Hematopoietic multipotent progenitor cell (in vitro differentiated cells): Measurements from ENCODE around the gene C10orf62. TPM values are rescaled to one million over a fixed set of nuclear protein-coding genes. Genes with fewer than 3 reads are reported as not detected.

ENCODE experiments used
- DNase-seq, 3 donors: peaks; one replicate each; pipeline ENCODE4 v3.0.0-alpha.2; 2011 to 2015; ENCODE audit warnings: low read depth in 2 of 3, low spot score in 2 of 3
- total RNA-seq: library from RNA; depleted of rRNA; stranded (reverse); fragments of >200 nt; gene quantifications from one replicate; pipeline ENCODE4 v1.2.3, GENCODE V29; 2012

The C10orf62 gene
- total RNA-seq, 1 donor, result not detected

DNA sequence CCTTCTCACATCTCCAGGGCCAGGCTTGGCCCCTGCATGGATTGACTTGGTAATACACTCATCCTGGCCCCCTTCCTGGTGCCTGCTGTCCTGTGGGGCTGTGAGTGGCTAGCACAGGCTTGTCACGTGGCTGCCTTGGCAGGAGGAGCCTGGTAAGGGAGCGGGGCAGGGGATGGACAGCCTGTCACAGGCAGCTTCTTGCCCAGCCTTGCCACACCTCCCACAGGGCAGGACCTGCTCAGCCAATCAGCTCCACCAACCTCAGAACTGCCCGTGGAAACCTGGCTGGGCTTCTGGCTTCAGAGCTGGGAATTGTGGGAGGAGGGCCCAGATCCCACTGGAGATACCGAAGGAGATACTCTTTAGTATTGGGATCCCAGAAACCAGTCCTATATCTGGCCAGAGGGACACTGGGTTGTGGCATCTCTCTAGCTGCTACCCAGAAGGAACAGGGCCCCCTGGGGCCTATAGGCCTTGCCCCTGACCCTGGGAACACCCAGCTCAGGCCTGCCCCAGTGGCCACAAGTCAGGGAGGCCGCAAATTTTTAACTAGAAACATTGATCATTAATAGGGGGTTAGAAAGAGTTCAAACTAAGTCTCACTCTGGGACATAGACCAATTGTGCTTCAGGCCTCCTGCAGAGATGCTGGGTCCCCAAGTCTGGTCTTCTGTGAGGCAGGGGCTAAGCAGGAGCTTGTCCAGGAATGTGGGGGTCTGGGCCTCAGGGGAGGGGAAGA, 5.3 kb upstream of the C10orf62 start, which contains the start of gene HOGA1:
Gene HOGA1 (plus strand): TSS at position 330 of the 738 bp plus-strand sequence. CDS start 315 bp downstream, at position 645.
- DNase-seq, result no peak

DNA sequence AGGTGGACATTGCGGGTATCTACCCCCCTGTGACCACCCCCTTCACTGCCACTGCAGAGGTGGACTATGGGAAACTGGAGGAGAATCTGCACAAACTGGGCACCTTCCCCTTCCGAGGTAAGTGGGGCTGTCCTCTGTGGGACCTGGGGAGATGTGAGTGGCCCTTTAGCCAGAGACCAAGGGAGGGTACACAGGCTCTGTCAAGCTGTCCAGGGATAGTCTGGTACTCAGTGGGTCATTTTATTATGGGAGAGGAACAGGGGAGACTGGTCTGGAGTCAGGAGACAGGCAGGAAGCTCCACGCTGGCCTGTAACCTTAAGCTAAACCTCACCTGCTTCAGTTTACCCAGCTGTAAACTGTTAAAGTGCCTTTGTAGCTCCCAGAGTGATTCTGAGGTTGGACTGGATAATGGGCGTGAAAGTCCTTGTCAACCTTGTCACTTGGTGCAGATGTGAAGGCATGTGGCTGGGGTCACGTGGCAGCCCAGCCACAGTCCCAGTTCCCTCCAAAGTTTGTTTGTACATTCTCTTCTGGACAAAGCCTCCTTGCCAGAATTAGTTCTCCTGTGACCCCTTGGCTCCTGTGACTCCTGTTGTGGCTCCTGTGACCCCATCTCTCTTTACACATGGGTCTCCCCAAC, 4.6 kb upstream of the C10orf62 start:
- no peak for DNase-seq

DNA sequence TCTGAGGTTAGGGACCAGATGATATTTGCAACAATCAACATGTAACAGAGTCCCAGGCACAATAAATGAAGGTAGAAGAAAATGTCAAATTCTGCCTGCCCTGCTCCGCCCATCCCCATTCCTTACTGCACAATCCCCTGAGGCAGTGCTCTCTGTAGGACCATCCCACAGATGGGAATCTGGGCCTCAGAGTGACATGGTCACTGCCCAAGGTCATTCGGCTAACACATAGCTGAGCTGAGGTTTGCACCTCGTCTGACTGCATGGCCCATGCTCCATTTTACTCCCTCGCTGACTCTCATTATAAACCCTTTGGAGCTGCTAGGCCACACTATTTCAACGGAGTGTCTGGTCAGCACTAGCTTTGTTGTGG, 4.1 kb upstream of the C10orf62 start:
- no peak for DNase-seq

DNA sequence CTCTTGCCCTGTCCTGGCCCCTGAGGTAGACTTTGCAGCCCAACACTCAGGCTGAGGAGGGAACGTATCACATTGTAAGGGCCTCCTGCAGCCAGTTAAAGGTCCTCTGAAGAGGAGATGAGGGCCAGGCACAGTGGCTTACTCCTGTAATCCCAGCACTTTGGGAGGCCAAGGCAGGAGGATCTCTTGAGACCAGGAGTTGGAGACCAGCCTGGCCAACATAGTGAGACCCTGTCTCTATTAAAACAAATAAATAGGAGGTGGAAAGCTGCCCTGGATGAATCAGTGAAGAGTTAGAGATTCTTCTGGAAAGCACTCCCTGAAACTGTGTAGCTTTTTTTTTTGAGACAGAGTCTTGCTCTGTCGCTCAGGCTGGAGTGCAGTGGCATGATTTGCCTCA, 2.3 kb upstream of the C10orf62 start:
- DNase-seq, result no peak

DNA sequence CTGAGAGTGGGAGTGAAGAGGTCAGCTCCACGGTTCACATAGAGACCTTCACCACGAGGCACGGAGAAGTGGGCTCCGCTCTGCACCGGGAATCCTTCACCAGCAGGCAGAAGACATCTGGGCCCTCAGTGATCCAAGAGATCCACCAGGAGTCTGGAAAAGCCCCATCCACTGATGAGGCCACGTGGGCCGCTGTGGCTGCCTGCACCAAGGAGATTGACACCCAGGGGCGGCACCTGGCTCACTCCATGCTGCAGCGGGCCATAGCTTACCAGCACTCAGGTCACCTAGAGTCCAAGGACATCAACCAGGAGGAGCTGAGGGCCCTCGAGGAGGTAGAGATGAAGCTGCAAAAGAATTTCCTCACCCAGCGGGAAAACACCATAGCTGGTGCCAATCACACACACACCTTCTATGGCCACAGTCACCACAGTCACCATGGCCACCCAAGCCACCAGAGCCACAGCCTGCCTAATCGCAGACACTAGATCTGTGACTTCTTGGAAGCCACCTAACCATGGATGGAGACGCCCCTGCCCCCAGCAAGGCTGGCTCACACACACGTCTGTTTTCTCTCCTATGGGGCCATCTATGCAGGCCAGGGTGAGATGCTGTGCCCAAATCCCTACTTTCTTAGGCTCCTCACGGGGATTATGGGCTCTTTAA, 694 bp downstream of the C10orf62 start:
- no peak for DNase-seq

DNA sequence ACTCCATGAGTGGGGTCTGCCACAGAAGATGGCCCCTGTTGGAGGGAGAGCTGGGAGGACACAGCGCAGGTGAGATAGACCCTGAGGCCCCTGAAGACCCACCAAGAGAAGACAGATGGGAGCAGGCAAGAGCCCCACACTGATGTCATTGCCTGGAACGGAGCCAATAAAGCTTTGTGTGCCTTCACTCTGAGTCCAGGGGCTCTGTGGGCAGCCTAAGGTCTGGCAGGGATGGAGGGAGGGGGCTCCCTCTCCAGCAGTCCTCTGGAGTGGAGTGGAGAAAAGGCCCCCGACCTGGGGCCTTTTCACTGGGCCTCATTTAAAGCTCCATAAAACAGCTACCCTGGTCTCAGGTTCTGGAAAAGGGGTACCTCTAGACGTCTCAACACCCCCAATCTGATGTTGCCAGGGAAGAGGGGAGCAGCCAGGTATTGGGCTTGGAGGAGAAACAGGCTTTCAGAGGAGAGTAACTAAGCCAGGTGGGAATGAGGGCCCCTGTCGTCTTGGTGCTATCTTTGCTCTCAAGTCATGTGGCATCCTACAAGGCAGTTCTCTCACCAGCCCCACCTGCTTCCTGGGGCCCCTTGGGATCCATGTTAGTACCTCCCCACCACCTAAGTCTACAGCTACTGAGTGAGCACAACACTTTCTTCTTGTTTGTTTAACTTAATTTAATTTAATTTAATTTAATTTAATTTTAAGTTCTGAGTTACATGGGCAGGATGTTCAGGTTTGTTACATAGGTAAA, 1.4 kb downstream of the C10orf62 start:
- DNase-seq, result no peak

DNA sequence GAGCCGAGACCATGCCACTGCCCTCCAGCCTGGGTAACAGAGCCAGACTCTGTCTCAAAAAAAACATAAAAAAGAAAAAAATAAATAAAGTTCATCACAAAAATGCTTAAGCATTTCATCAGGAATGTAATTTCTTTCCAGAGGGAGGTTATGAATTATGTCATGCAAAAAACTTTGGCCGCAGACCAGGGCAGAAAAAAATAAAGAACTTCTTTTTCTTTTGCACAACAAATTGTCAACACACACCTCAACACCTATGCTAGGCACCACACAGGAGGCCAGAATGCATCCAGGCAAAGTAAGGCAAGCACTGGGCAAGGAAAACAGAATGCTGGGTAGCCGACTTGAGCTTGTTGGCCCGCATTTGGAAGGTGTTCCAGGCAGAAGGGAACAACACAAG, 3.9 kb downstream of the C10orf62 start:
- DNase-seq, result no peak

DNA sequence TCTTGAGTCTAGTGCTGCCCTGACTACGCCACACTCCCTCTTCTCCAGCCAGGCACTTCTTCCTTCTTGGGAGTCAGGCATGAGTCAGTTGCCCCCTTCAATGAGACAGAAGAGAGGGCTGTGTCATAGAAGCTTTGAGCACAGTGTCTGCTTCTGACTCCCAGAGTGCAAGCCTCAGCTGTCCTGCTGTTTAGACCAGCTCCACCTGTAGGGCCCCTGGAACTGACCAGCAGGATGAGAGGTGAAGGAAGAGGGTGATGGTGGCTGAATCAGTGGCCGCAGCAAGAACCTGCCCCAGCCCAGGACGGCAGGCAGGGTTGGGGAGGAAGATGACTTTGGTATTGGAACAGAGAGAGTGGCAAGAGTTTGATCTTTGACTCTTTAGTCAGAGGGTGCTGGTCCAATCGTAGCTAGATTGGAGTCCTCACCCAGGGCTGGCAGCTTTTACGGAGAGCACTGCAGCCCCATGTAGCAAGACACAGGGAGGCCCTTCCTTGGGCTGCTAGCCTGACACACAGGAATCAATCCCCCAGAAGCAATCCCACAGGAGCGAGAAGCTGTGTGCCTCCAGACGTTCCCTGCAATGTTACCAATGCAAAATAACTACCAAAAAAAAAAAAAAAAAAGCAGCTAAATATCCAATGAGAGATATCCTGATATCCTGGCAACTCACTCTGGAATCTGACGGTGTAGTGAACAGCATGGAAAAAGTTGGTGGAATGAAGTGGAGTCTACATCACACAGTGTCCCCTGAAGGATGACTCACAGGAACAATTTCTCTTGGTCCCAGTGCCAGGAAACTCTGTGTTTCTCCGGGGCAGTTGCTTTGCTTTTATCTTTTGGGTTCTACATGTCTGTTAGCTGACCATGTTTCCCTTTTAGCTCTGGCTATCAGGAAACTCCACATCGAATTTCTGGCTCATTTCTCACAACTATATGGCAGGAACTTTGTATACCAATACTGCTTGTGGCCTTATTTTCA, 6.9 kb downstream of the C10orf62 start:
- DNase-seq, result no peak

DNA sequence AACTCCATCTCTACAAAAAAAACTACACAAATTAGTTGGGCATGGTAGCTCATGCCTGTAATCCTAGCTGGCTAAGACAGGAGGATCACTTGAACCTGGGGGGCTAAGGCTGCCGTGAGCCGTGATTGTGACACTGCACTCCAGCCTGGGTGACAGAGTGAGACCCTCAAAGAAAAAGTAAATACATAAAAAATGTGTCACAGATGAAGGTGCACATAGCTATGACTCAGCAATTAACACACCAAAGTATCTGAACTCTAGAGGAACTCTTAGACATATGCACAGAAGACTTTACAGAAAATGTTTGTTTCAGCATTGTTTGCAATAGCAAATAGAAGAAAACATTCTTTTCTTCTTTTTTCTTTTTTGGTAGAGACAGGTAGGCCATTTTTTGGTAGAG, 8.3 kb downstream of the C10orf62 start:
- DNase-seq, result peak in 1 of 3 donors; percentile 20

DNA sequence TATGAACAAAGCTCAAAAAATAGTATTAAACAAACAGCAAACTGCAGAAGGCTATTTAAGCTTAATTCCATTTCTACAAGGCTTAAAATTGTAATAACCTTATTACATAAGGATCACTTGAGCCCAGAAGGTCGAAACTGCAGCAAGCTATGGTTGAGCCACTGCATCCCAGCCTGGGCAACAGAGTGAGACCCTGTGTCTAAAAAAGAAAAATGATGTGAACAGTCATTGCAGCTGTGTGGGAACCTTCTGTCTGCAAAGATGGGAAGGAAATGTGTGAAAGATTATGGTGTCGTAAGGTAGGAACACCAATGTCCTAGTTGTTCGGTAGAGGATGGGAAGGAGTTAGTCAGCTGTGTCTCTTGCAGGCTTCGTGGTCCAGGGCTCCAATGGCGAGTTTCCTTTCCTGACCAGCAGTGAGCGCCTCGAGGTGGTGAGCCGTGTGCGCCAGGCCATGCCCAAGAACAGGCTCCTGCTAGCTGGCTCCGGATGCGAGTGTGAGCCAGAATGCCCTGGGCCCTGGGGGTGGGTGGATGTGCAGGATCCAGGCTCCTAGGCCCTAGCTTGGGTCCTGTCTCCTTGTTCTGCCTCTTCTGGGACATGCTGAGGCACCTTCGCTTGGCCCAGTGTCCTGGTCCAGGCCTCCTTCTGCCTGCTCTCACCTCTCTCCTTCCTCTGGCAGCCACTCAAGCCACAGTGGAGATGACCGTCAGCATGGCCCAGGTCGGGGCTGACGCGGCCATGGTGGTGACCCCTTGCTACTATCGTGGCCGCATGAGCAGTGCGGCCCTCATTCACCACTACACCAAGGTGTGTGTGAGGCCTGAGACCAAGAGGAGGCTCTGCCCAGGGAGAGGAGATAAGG, 9.1 kb downstream of the C10orf62 start:
- DNase-seq, result no peak

DNA sequence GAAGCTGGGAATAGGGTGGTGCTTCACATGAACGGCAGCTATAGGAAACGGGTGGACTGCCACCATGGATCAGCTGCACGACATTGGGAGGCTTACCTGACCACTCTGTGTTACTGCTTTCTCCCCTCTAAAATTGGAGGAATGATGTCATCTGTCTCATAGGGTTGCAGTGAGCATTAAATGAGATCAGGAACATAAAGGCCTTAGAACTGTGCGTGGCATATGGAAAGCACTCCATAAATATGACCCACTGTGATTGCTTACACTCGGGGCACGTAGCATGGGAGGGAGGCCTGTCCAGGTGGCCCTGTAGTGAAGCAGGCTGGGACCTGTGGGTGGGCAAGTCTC, 9.7 kb downstream of the C10orf62 start:
- DNase-seq, result no peak

DNA sequence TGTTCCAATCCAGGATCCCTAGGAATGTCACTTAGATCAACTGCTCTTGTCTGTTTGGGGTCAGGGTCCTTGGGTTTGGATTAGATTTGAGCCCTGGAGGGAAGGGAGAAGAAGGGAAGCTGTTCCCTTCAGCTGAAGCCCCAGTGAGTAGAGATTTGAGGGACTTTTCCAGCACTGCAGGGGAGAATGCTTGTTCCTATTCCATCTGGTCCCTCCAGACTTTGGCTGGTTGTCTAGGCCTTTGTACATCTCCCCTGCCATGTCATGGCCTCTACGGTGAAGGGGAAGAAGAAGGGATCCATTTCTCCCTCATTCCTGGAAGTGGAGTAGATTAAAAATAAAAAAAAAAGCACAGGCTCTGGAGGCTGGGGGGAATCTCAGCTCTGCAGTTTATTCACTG, 11.1 kb downstream of the C10orf62 start:
- no peak for DNase-seq

DNA sequence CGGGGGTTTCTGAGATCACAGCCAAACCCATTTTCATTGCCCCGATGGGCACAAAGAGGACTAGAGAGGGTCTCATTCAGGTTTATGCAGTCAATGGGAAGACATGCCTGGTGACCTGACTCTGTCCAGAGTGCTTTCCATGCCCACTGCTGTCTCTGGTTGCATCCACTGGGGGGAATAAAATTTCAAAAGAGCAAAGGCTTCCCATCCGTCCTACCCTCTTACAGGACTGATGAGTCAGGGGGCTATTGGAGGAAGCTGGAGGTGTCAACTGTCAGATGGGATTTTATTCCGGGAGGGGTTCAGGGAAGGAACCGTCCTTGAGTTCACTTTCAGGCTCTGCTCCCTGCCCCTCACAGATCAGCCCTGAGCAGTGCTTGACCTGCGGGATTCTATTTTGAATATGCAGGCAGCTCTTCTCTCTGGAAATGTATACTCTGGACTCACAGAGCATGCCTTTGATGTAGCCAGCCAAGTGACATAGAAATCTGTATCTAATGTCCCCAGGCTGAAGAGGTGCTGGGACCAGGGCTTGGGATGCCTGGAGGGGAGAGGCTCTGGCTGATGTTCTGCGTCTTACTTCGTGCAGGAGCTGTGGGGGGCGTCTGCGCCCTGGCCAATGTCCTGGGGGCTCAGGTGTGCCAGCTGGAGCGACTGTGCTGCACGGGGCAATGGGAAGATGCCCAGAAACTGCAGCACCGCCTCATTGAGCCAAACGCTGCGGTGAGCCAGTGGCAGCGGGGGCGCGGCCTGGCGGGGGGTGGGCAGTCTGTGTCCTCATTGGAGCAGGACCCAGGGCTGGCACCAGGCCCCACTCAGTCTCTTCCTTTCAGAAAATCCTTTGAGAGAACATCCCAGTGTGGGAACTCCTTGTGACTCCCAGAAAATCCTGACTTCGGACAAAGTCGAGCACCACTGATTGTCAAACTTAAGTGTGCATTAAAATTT, 12.0 kb downstream of the C10orf62 start:
- no peak for DNase-seq

DNA sequence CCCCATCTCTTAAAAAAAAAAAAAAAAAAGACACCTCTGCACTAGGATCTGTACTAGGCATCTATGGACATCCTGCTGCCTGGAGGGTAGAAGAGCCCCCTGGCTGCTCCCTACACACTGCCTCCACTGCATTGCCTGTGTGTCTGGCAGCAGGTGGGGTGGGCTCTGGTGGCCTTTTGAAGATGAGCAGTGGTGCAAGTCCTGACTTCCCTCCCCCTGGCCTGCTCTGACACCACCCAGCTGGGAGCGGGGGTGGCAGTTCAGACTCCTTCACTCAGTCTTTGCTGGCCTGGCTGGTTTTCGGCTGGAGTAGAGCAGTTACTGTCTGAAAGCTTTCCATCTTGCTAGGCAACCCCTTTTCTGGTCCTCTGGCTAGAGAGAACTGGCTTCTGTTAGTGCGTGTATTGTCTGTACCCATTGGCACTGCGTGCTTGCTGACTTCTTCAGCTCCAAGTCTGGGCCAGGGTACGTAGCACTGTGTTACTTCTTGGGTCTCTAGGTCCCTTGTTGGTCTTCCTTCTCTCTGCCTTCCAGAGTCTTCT, 17.6 kb downstream of the C10orf62 start:
- no peak for DNase-seq

DNA sequence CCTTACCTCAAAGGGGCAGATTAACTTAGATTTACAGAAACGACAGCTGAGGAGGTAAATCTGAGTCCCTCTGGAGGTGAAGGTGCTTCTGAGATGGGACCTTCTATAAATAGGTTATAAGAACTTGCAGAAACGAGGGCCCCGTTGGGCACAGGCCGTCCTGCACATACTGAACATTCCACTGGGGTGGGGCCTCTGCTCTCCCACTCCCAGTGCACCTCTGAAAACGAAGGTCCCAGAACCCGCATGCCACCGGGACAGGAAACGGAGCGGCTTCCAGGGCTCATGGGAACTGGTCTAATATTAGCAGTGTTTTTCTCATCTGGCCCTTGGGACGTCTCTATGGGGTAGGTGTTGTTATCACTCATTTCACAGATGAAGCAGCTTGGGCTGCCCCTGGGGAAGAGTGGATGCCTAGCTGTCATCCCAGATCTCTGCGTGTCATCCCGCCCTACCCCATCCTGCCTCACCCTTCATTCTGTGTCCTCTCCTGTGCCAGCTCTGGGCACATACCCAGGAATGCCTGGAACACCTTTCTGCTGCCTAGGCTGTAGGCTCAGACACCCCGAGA, 19.6 kb downstream of the C10orf62 start:
- DNase-seq, result no peak

DNA sequence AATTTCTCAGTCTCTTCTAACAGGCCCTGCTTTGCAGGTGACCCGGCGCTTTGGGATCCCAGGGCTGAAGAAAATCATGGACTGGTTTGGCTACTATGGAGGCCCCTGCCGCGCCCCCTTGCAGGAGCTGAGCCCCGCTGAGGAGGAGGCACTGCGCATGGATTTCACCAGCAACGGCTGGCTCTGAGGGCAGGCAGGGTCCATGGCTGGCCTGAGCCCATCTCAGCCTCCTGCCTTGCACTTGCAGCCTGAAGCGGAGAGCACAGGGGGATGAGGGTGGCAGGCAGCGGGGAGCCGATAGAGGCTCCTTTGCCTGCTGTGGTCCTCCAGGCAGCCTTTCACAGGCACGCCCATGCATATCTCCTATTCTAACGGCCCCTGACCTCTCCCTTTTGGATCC, 22.0 kb downstream of the C10orf62 start:
- DNase-seq, result no peak

DNA sequence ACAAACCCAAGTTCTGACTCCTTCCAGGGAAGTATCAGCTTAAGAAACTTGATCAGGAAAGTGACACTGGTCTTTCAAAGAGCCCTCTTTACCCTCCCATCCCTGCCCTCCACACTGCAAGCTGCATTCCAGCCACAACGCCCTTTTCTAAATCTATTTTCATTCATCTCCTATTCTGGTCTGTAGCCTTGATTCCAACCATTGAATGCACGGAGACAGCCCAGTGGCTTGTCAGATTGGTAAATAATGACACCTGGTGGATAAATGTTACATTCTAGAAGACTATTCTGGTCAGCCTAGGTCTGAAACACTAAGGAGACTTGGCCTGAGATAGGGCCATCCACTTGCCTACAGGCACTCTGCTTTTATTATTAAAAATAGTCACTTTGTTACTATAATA, 22.9 kb downstream of the C10orf62 start:
- DNase-seq, result peak in 1 of 3 donors; percentile 38
